Endodermal cell (in vitro differentiated cells): Measurements from ENCODE around the gene PSMD14. TPM values are rescaled to one million over a fixed set of nuclear protein-coding genes. Genes with fewer than 3 reads are reported as not detected.

Source experiments
- DNase-seq: peaks from one replicate; pipeline ENCODE4 v3.0.0-alpha.2; 2017
- H3K27ac ChIP-seq: 2 replicates; pipeline ENCODE4 v1.5.1; 2013; ENCODE audit warnings: mild to moderate bottlenecking, low read depth, low read length, moderate library complexity
- H3K27me3 ChIP-seq: 2 replicates; pipeline ENCODE4 v1.6.1; 2013; ENCODE audit warnings: mild to moderate bottlenecking, low read length, moderate library complexity; ENCODE audit not compliant: insufficient read depth, control insufficient read depth, poor library complexity, severe bottlenecking
- H3K36me3 ChIP-seq: 2 replicates; pipeline ENCODE4 v1.7.0; 2013; ENCODE audit warnings: mild to moderate bottlenecking, low read length, moderate library complexity; ENCODE audit not compliant: control insufficient read depth, insufficient read depth
- H3K4me1 ChIP-seq: one replicate; pipeline ENCODE4 v1.7.0; 2013; ENCODE audit warnings: low read length; ENCODE audit not compliant: control insufficient read depth, insufficient read depth
- H3K4me3 ChIP-seq: 2 replicates; pipeline ENCODE4 v1.5.1; 2013; ENCODE audit warnings: mild to moderate bottlenecking, low read length, moderate library complexity
- H3K9ac ChIP-seq: 2 replicates; pipeline ENCODE4 v1.6.1; 2013; ENCODE audit warnings: mild to moderate bottlenecking, low read length, moderate library complexity; ENCODE audit not compliant: poor library complexity, severe bottlenecking; ENCODE audit errors: extremely low read depth
- H3K9me3 ChIP-seq: 2 replicates; pipeline ENCODE4 v1.6.1; 2013; ENCODE audit warnings: mild to moderate bottlenecking, low read length, moderate library complexity; ENCODE audit not compliant: control insufficient read depth
- H3K27ac Mint-ChIP-seq: 2 replicates; pipeline ENCODE4 v1.8.0; 2020; ENCODE audit warnings: mixed read lengths
- H3K27me3 Mint-ChIP-seq: 2 replicates; pipeline ENCODE4 v1.8.0; 2021; ENCODE audit warnings: mild to moderate bottlenecking, mixed read lengths; ENCODE audit not compliant: insufficient read depth
- H3K36me3 Mint-ChIP-seq: 2 replicates; pipeline ENCODE4 v1.8.0; 2020; ENCODE audit warnings: low read depth, mixed read lengths
- H3K4me1 Mint-ChIP-seq: 2 replicates; pipeline ENCODE4 v1.8.0; 2020; ENCODE audit warnings: mixed read lengths
- H3K4me3 Mint-ChIP-seq: 2 replicates; pipeline ENCODE4 v1.8.0; 2020; ENCODE audit warnings: mild to moderate bottlenecking, moderate library complexity, mixed read lengths
- H3K9me3 Mint-ChIP-seq: 2 replicates; pipeline ENCODE4 v1.8.0; 2020; ENCODE audit warnings: mild to moderate bottlenecking, mixed read lengths
- CTCF ChIP-seq: fragments of 200-600 bp; sonication (generic); conservative IDR thresholded peaks from 2 replicates; pipeline ENCODE4 v1.5.0; 2021; ENCODE audit warnings: antibody characterized with exemption, mild to moderate bottlenecking
- WGBS, 2 experiments: methylation state at CpG; one replicate each; pipeline versions ENCODE4 v1.1.5 to v1.1.7; 2013; ENCODE audit warnings: missing lambda C conversion rate in 2 of 2, mixed read lengths in 1 of 2; ENCODE audit not compliant: insufficient coverage in 1 of 2, insufficient read length in 1 of 2; 5-methylcytosine and 5-hydroxymethylcytosine counted together
- total RNA-seq, 2 donors: library from RNA; stranded (reverse); fragmentation: NEBNext Ultra II Directional in 1 of 2; extraction: Animal tissue kit (Norgen Biotek cat#: 25700) in 1 of 2; gene quantifications; 2 replicates in 1 of 2; 3 replicates in 1 of 2; pipeline ENCODE4 v1.2.1, GENCODE V29; 2021

PSMD14 gene
- total RNA-seq, 2 donors from 2014 or later, result 78.3 to 86.2 TPM

GRCh38 chr2:161316701-161317100 is 8.5 kb downstream of the PSMD14 start:
- peaks cover 4% of the 10 kb centered on the region for H3K4me1 ChIP-seq
- TF ChIP-seq CTCF, result no peak
- peaks cover 18% of the 10 kb centered on the region for H3K36me3 ChIP-seq
- no peaks in the 10 kb centered on the region for H3K9me3 ChIP-seq
- no peak overlapping the region for H3K27ac ChIP-seq
- H3K9me3 Mint-ChIP-seq, result no peaks in the 10 kb centered on the region
- H3K27me3 ChIP-seq, result no peaks in the 10 kb centered on the region
- no peak overlapping the region for H3K27ac Mint-ChIP-seq
- no peaks in the 10 kb centered on the region for H3K27me3 Mint-ChIP-seq
- H3K4me3 Mint-ChIP-seq, result no peak overlapping the region
- peaks cover 18% of the 10 kb centered on the region for H3K4me1 Mint-ChIP-seq
- no peak overlapping the region for H3K9ac ChIP-seq
- DNase-seq, result no peak
- H3K36me3 Mint-ChIP-seq, result peaks cover 25% of the 10 kb centered on the region
- H3K4me3 ChIP-seq, result no peak overlapping the region

- WGBS, 2 experiments, result 60 to 94% methylated on average over 1 to 6 of the region's 6 CpGs
- H3K9me3 Mint-ChIP-seq, result no peaks in the 10 kb centered on the region
- H3K4me3 Mint-ChIP-seq, result no peak overlapping the region
- Histone ChIP-seq H3K9ac (no peak overlapping the region), H3K27me3 (no peaks in the 10 kb centered on the region), H3K4me1 (peaks cover 4% of the 10 kb centered on the region), H3K36me3 (peaks cover 47% of the 10 kb centered on the region), H3K9me3 (no peaks in the 10 kb centered on the region), H3K4me3 (no peak overlapping the region), H3K27ac (no peak overlapping the region)
- TF ChIP-seq CTCF, result no peak
- no peak for DNase-seq
- peaks cover 37% of the 10 kb centered on the region for H3K36me3 Mint-ChIP-seq
- H3K4me1 Mint-ChIP-seq, result peaks cover 15% of the 10 kb centered on the region
- H3K27ac Mint-ChIP-seq, result no peak overlapping the region
- no peaks in the 10 kb centered on the region for H3K27me3 Mint-ChIP-seq
Observed at GRCh38 chr2:161321944-161322648, 13.9 kb downstream of the PSMD14 start.

- H3K27me3 Mint-ChIP-seq, result no peaks in the 10 kb centered on the region
- H3K4me3 Mint-ChIP-seq, result no peak overlapping the region
- H3K27ac Mint-ChIP-seq, result no peak overlapping the region
- Histone ChIP-seq H3K4me3 (no peak overlapping the region), H3K9ac (no peak overlapping the region), H3K9me3 (no peaks in the 10 kb centered on the region), H3K4me1 (no peaks in the 10 kb centered on the region), H3K36me3 (peaks cover 44% of the 10 kb centered on the region), H3K27ac (no peak overlapping the region), H3K27me3 (no peaks in the 10 kb centered on the region)
- no peak for DNase-seq
- peaks cover 37% of the 10 kb centered on the region for H3K36me3 Mint-ChIP-seq
- no peaks in the 10 kb centered on the region for H3K9me3 Mint-ChIP-seq
- peaks cover 2% of the 10 kb centered on the region for H3K4me1 Mint-ChIP-seq
- no peak for TF ChIP-seq CTCF
Observed at GRCh38 chr2:161324876-161325275, 16.7 kb downstream of the PSMD14 start.
